GM23248 (cell line): ENCODE data around the gene TLE5. TPM values are rescaled to one million over a fixed set of nuclear protein-coding genes. Genes with fewer than 3 reads are reported as not detected.
A peak's percentile ranks its signal among the peaks of the same experiment; 100 is the strongest.

ENCODE experiments used
- DNase-seq: peaks from one replicate; pipeline ENCODE4 v3.0.0-alpha.2; 2015
- H2AFZ ChIP-seq: fragments of 200-600 bp; sonication (generic); 2 replicates; pipeline ENCODE4 v1.6.1; 2016; ENCODE audit warnings: antibody characterized with exemption
- H3F3A ChIP-seq: fragments of 200-600 bp; sonication (generic); 2 replicates; pipeline ENCODE4 v1.6.1; 2016; ENCODE audit warnings: mild to moderate bottlenecking, antibody characterized with exemption, mixed run types; ENCODE audit not compliant: insufficient read depth
- H3K27ac ChIP-seq: fragments of 200-600 bp; sonication (generic); 2 replicates; pipeline ENCODE4 v1.5.1; 2016; ENCODE audit warnings: mild to moderate bottlenecking
- H3K27me3 ChIP-seq: fragments of 200-600 bp; sonication (generic); replicated peaks from 2 replicates; pipeline ENCODE4 v1.6.1; 2016; ENCODE audit warnings: mild to moderate bottlenecking; ENCODE audit not compliant: insufficient read depth
- H3K36me3 ChIP-seq: fragments of 200-600 bp; sonication (generic); 2 replicates; pipeline ENCODE4 v1.6.1; 2016; ENCODE audit warnings: low read depth, mild to moderate bottlenecking
- H3K4me1 ChIP-seq: fragments of 200-600 bp; sonication (generic); 2 replicates; pipeline ENCODE4 v1.6.1; 2016; ENCODE audit warnings: mild to moderate bottlenecking; ENCODE audit not compliant: insufficient read depth
- H3K4me2 ChIP-seq: fragments of 200-600 bp; sonication (generic); one replicate; pipeline ENCODE4 v1.6.1; 2016; ENCODE audit warnings: mild to moderate bottlenecking; ENCODE audit not compliant: unreplicated experiment
- H3K4me3 ChIP-seq: fragments of 200-600 bp; sonication (generic); 2 replicates; pipeline ENCODE4 v1.5.1; 2016; ENCODE audit warnings: mild to moderate bottlenecking
- H3K79me2 ChIP-seq: fragments of 200-600 bp; sonication (generic); 2 replicates; pipeline ENCODE4 v1.6.1; 2016; ENCODE audit warnings: mild to moderate bottlenecking; ENCODE audit not compliant: insufficient read depth
- H3K9ac ChIP-seq: fragments of 200-600 bp; sonication (generic); 2 replicates; pipeline ENCODE4 v1.6.1; 2016; ENCODE audit warnings: mild to moderate bottlenecking
- H3K9me2 ChIP-seq: fragments of 200-600 bp; sonication (generic); 2 replicates; pipeline ENCODE4 v1.6.1; 2016; ENCODE audit warnings: mixed run types, mild to moderate bottlenecking, moderate library complexity; ENCODE audit not compliant: insufficient read depth
- H3K9me3 ChIP-seq: fragments of 200-600 bp; sonication (generic); one replicate; pipeline ENCODE4 v1.6.1; 2017; ENCODE audit warnings: low read depth
- H4K20me1 ChIP-seq: fragments of 200-600 bp; sonication (generic); 2 replicates; pipeline ENCODE4 v1.6.0; 2016; ENCODE audit not compliant: insufficient read depth
- EZH2 ChIP-seq: fragments of 200-600 bp; sonication (generic); IDR thresholded peaks from 2 replicates; pipeline ENCODE4 v1.6.1; 2018; ENCODE audit warnings: antibody characterized with exemption, mild to moderate bottlenecking; ENCODE audit not compliant: insufficient read depth, poor library complexity, severe bottlenecking
- EZH2phosphoT487 ChIP-seq: fragments of 200-600 bp; sonication (generic); IDR thresholded peaks from 2 replicates; pipeline ENCODE4 v1.6.1; 2018; ENCODE audit warnings: antibody characterized with exemption, moderate library complexity, mild to moderate bottlenecking, low read depth; ENCODE audit not compliant: insufficient read depth
- WGBS, 2 experiments: methylation state at CpG; one replicate each; pipeline ENCODE4 v1.1.6; 2015 to 2017; ENCODE audit warnings: low lambda C conversion rate in 2 of 2, low coverage in 1 of 2; ENCODE audit errors: missing lambda C conversion rate in 2 of 2; 5-methylcytosine and 5-hydroxymethylcytosine counted together
- in situ Hi-C: fragments of 300-500 bp; cut with MboI; formaldehyde crosslinking; loops from 2 replicates; pipeline ENCODE4 v1.15.0; 2020
- polyA plus RNA-seq: library from polyadenylated mRNA; unstranded; fragments of >200 nt; fragmentation: Nextera tagmentation; extraction: Ambion mirVana; gene quantifications from 2 replicates; pipeline ENCODE4 v1.2.1, GENCODE V29; 2016
- total RNA-seq: library from RNA; depleted of rRNA; stranded (reverse); fragments of >200 nt; shearing (Covaris generic); gene quantifications from 2 replicates; pipeline ENCODE4 v1.2.3, GENCODE V29; 2014

Gene TLE5
- total and polyA plus RNA-seq, 2 experiments from 2014 or later = 133 to 337 TPM

GRCh38 chr19:3084943-3085342 lies 22.6 kb upstream of the TLE5 start:
- Histone ChIP-seq H3K4me1 (no peaks in the 10 kb centered on the region), H3K9me3 (no peaks in the 10 kb centered on the region), H3F3A (no peaks in the 10 kb centered on the region), H3K79me2 (no peaks in the 10 kb centered on the region), H4K20me1 (no peaks in the 10 kb centered on the region), H3K27me3 (no peaks in the 10 kb centered on the region), H3K4me2 (no peak overlapping the region), H2AFZ (no peak overlapping the region), H3K36me3 (no peaks in the 10 kb centered on the region), H3K9ac (no peak overlapping the region), H3K9me2 (no peaks in the 10 kb centered on the region), H3K27ac (no peak overlapping the region), H3K4me3 (no peak overlapping the region)
- no peak for TF ChIP-seq EZH2phosphoT487
- no peak for TF ChIP-seq EZH2
- in situ Hi-C loops = no loop called here
- 70 to 71% methylated on average over 8 to 10 of the region's 10 CpGs for WGBS, 2 experiments
- DNase-seq = no peak

GRCh38 chr19:3083964-3084363 lies 21.7 kb upstream of the TLE5 start:
- no peak overlapping the region for H3K27ac ChIP-seq
- TF ChIP-seq EZH2 = no peak
- no peak for TF ChIP-seq EZH2phosphoT487
- H3F3A ChIP-seq = no peaks in the 10 kb centered on the region
- H3K27me3 ChIP-seq = no peaks in the 10 kb centered on the region
- no peaks in the 10 kb centered on the region for H3K4me1 ChIP-seq
- no peaks in the 10 kb centered on the region for H3K79me2 ChIP-seq
- in situ Hi-C loops = no loop called here
- no peaks in the 10 kb centered on the region for H4K20me1 ChIP-seq
- no peak overlapping the region for H3K4me3 ChIP-seq
- no peak overlapping the region for H2AFZ ChIP-seq
- H3K4me2 ChIP-seq = no peak overlapping the region
- WGBS, 2 experiments = 91 to 92% methylated on average over 7 of the region's 7 CpGs
- no peaks in the 10 kb centered on the region for H3K36me3 ChIP-seq
- DNase-seq = no peak
- H3K9me3 ChIP-seq = no peaks in the 10 kb centered on the region
- H3K9me2 ChIP-seq = no peaks in the 10 kb centered on the region
- no peak overlapping the region for H3K9ac ChIP-seq

GRCh38 chr19:3082331-3082730 lies 20.0 kb upstream of the TLE5 start:
- no peaks in the 10 kb centered on the region for H3K4me1 ChIP-seq
- no peak overlapping the region for H2AFZ ChIP-seq
- H3K27ac ChIP-seq = no peak overlapping the region
- no peaks in the 10 kb centered on the region for H3K36me3 ChIP-seq
- H3F3A ChIP-seq = no peaks in the 10 kb centered on the region
- no peaks in the 10 kb centered on the region for H4K20me1 ChIP-seq
- no peaks in the 10 kb centered on the region for H3K9me2 ChIP-seq
- WGBS, 2 experiments = 93 to 98% methylated on average over 10 of the region's 10 CpGs
- H3K79me2 ChIP-seq = no peaks in the 10 kb centered on the region
- H3K27me3 ChIP-seq = no peaks in the 10 kb centered on the region
- H3K4me2 ChIP-seq = no peak overlapping the region
- DNase-seq = no peak
- TF ChIP-seq EZH2 (no peak), EZH2phosphoT487 (no peak)
- in situ Hi-C loops = no loop called here
- no peak overlapping the region for H3K4me3 ChIP-seq
- H3K9me3 ChIP-seq = no peaks in the 10 kb centered on the region
- H3K9ac ChIP-seq = no peak overlapping the region

- H3K27me3 ChIP-seq = no peaks in the 10 kb centered on the region
- H3K27ac ChIP-seq = no peak overlapping the region
- no peaks in the 10 kb centered on the region for H4K20me1 ChIP-seq
- H3K9me2 ChIP-seq = no peaks in the 10 kb centered on the region
- no peaks in the 10 kb centered on the region for H3K9me3 ChIP-seq
- no peak overlapping the region for H3K4me2 ChIP-seq
- H3K79me2 ChIP-seq = no peaks in the 10 kb centered on the region
- peak overlapping the region; percentile 22 for H2AFZ ChIP-seq
- peak; percentile 27 for DNase-seq
- no peak overlapping the region for H3K9ac ChIP-seq
- H3K4me1 ChIP-seq = no peaks in the 10 kb centered on the region
- H3K4me3 ChIP-seq = no peak overlapping the region
- H3F3A ChIP-seq = no peaks in the 10 kb centered on the region
- 16 to 22% methylated on average over 12 of the region's 12 CpGs for WGBS, 2 experiments
- in situ Hi-C loops = no loop called here
- no peaks in the 10 kb centered on the region for H3K36me3 ChIP-seq
- TF ChIP-seq EZH2 (no peak), EZH2phosphoT487 (no peak)
Measured at GRCh38 chr19:3080286-3080685, 18.0 kb upstream of the TLE5 start.

- in situ Hi-C loops = no loop called here
- WGBS, 2 experiments = 92 to 97% methylated on average over 2 to 4 of the region's 4 CpGs
- no peak overlapping the region for H3K4me2 ChIP-seq
Measured at GRCh38 chr19:3079578-3079977, 17.3 kb upstream of the TLE5 start.

More at GRCh38 chr19:3079578-3079977, 17.3 kb upstream of the TLE5 start:
- Histone ChIP-seq H3K79me2 (no peaks in the 10 kb centered on the region), H3K9ac (no peak overlapping the region), H4K20me1 (no peaks in the 10 kb centered on the region), H3K27me3 (no peaks in the 10 kb centered on the region), H3K4me3 (no peak overlapping the region), H2AFZ (no peak overlapping the region), H3K27ac (no peak overlapping the region), H3F3A (no peaks in the 10 kb centered on the region), H3K9me3 (no peaks in the 10 kb centered on the region), H3K36me3 (no peaks in the 10 kb centered on the region), H3K9me2 (no peaks in the 10 kb centered on the region), H3K4me1 (no peaks in the 10 kb centered on the region)
- TF ChIP-seq EZH2 = no peak
- no peak for TF ChIP-seq EZH2phosphoT487
- DNase-seq = no peak
